ENCODE results near the gene SCGB1A1. TPM values are rescaled to one million over a fixed set of nuclear protein-coding genes. Genes with fewer than 3 reads are reported as not detected.
A peak's percentile ranks its signal among the peaks of the same experiment; 100 is the strongest.

Gene SCGB1A1
- total and polyA plus RNA-seq, 2 donors (not counting 1 experiment from before 2014, with no cell fraction given), result not detected

DNA sequence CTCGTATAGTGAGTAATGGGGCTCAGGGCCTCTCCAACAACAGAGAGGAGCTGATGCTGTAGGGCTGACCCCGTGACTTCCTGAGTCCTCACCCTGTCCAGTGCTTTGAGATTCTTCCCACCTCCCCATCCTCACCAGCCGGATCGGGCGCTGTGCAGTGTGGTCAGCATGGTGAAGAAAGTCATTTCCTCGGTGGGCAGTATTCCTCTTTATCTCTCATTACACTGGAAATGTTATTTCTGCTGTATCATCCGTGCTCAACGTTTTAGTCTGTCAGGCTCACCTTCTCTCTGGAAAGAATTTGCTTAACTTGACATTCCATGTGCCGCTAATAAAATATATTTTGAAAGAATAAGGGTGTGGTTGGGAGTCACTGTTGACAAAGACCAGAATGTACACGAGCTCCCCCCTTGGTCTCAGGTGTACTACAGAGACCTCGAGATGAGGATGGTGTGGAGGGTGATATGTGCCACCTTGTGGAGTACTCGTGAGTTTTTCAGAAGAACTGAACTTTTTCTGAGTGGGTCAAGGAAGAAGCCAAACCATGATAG, 25.7 kb upstream of the SCGB1A1 start:
- H3K4me3 ChIP-seq (ENCODE audit: control extremely low read depth in 1 of 5, extremely low read depth in 1 of 5, insufficient read depth in 1 of 5, low read depth in 2 of 5, low read length in 4 of 5), result no peak overlapping the region
- no peaks in the 10 kb centered on the region for H3K9me3 Mint-ChIP-seq (ENCODE audit: insufficient read depth)
- WGBS (ENCODE audit: insufficient coverage), result 42% methylated on average over 5 of the region's 12 CpGs
- H3K36me3 ChIP-seq (replicated peaks in 1 of 2; ENCODE audit: control extremely low read depth in 1 of 2, control insufficient read depth in 1 of 2, extremely low read depth in 1 of 2, insufficient read depth in 2 of 2, low read length in 1 of 2), result no peaks in the 10 kb centered on the region
- DNase-seq (peak; percentile 31), ATAC-seq (ENCODE audit: low read depth) (peak; percentile 58)
- TF ChIP-seq EZH2 (IDR thresholded peaks at IDR 0.05; ENCODE audit: borderline replicate concordance, insufficient read depth, low read depth, low read length, poor library complexity, severe bottlenecking), result no peak
- TF ChIP-seq, protein P1, sequence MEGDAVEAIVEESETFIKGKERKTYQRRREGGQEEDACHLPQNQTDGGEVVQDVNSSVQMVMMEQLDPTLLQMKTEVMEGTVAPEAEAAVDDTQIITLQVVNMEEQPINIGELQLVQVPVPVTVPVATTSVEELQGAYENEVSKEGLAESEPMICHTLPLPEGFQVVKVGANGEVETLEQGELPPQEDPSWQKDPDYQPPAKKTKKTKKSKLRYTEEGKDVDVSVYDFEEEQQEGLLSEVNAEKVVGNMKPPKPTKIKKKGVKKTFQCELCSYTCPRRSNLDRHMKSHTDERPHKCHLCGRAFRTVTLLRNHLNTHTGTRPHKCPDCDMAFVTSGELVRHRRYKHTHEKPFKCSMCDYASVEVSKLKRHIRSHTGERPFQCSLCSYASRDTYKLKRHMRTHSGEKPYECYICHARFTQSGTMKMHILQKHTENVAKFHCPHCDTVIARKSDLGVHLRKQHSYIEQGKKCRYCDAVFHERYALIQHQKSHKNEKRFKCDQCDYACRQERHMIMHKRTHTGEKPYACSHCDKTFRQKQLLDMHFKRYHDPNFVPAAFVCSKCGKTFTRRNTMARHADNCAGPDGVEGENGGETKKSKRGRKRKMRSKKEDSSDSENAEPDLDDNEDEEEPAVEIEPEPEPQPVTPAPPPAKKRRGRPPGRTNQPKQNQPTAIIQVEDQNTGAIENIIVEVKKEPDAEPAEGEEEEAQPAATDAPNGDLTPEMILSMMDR (IDR thresholded peaks at IDR 0.05), result no peak
- peaks cover 4% of the 10 kb centered on the region for H3K27me3 Mint-ChIP-seq
- no peaks in the 10 kb centered on the region for H3K4me1 ChIP-seq (ENCODE audit: control insufficient read depth in 2 of 2, insufficient read depth in 2 of 2, low read length in 2 of 2)
- H3K27ac Mint-ChIP-seq, result no peak overlapping the region
- H4K20me1 ChIP-seq (ENCODE audit: control insufficient read depth, insufficient read depth, low read length, poor library complexity, severe bottlenecking), result no peaks in the 10 kb centered on the region
- intact Hi-C loops (cut with micrococcal nuclease), result loop anchor here (1.0 to 10.0 kb wide), 2 partner anchors 12 to 392 kb away; partner anchors contain the start of gene TMEM179B
- H3K4me3 Mint-ChIP-seq, result no peak overlapping the region
- H2AFZ ChIP-seq (ENCODE audit: insufficient read depth, low read depth, low read length, poor library complexity, severe bottlenecking), result no peak overlapping the region
- H3K27ac ChIP-seq (ENCODE audit: low read length in 2 of 2), result no peak overlapping the region
- peaks cover 2% of the 10 kb centered on the region for H3K4me1 Mint-ChIP-seq
- no peaks in the 10 kb centered on the region for H3K9me3 ChIP-seq (ENCODE audit: control extremely low read depth in 1 of 3, control insufficient read depth in 2 of 3, insufficient read depth in 1 of 3, low read length in 2 of 3)
- H3K79me2 ChIP-seq (ENCODE audit: control insufficient read depth, insufficient read depth, low read length), result no peaks in the 10 kb centered on the region
- POLR2A ChIA-PET, result interaction anchor here (0.6 kb wide), 1 partner anchor 10 kb away, joined by 7 read pairs; no protein-coding TSS in a partner anchor
- H3K4me2 ChIP-seq (replicated peaks; ENCODE audit: low read depth, low read length, poor library complexity, severe bottlenecking), result no peak overlapping the region
- no peak overlapping the region for H3K9ac ChIP-seq (ENCODE audit: low read length)
- H3K27me3 ChIP-seq (replicated peaks in 1 of 4; ENCODE audit: control extremely low read depth in 1 of 4, control insufficient read depth in 3 of 4, insufficient read depth in 4 of 4, low read length in 3 of 4), result peaks cover 0 to under 1% (median 0%) of the 10 kb centered on the region in 4 experiments
- CTCF ChIA-PET, result interaction anchor here (0.6 to 4.3 kb wide), 8 partner anchors 11 to 488 kb away, joined by 3 to 64 read pairs (median 4); partner anchors contain the start of gene SLC3A2

DNA sequence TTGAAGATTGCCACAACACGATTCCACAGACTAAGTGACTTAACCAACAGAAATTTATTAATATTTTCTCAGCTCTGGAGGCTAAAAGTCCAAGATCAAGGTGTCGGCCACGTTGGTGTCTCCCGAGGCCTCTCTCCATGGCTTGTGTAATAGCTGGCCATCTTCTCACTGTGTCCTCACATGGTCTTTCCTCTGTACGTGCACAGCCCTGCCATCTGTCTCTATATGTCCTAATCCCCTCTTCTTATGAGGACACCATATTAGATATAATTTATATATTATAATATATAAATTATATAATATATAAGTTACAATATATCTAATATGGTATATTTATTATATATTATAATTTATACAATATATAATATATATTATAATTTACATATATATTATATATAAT, 25.1 kb upstream of the SCGB1A1 start:
- DNase-seq (no peak), ATAC-seq (ENCODE audit: low read depth) (no peak)
- TF ChIP-seq EZH2 (IDR thresholded peaks at IDR 0.05; ENCODE audit: borderline replicate concordance, insufficient read depth, low read depth, low read length, poor library complexity, severe bottlenecking), result no peak
- TF ChIP-seq, protein P1 (IDR thresholded peaks at IDR 0.05), result no peak
- Mint-ChIP-seq H3K9me3 (ENCODE audit: insufficient read depth) (no peaks in the 10 kb centered on the region), H3K4me1 (peaks cover 2% of the 10 kb centered on the region), H3K27me3 (peaks cover 10% of the 10 kb centered on the region), H3K4me3 (no peak overlapping the region), H3K27ac (no peak overlapping the region)
- Histone ChIP-seq H2AFZ (ENCODE audit: insufficient read depth, low read depth, low read length, poor library complexity, severe bottlenecking) (no peak overlapping the region), H3K9ac (ENCODE audit: low read length) (no peak overlapping the region), H3K36me3 (replicated peaks in 1 of 2; ENCODE audit: control extremely low read depth in 1 of 2, control insufficient read depth in 1 of 2, extremely low read depth in 1 of 2, insufficient read depth in 2 of 2, low read length in 1 of 2) (no peaks in the 10 kb centered on the region), H3K27ac (ENCODE audit: low read length in 2 of 2) (no peak overlapping the region), H4K20me1 (ENCODE audit: control insufficient read depth, insufficient read depth, low read length, poor library complexity, severe bottlenecking) (no peaks in the 10 kb centered on the region), H3K79me2 (ENCODE audit: control insufficient read depth, insufficient read depth, low read length) (no peaks in the 10 kb centered on the region), H3K4me2 (replicated peaks; ENCODE audit: low read depth, low read length, poor library complexity, severe bottlenecking) (no peak overlapping the region), H3K4me3 (ENCODE audit: control extremely low read depth in 1 of 5, extremely low read depth in 1 of 5, insufficient read depth in 1 of 5, low read depth in 2 of 5, low read length in 4 of 5) (no peak overlapping the region), H3K9me3 (ENCODE audit: control extremely low read depth in 1 of 3, control insufficient read depth in 2 of 3, insufficient read depth in 1 of 3, low read length in 2 of 3) (no peaks in the 10 kb centered on the region), H3K4me1 (ENCODE audit: control insufficient read depth in 2 of 2, insufficient read depth in 2 of 2, low read length in 2 of 2) (no peaks in the 10 kb centered on the region), H3K27me3 (replicated peaks in 1 of 4; ENCODE audit: control extremely low read depth in 1 of 4, control insufficient read depth in 3 of 4, insufficient read depth in 4 of 4, low read length in 3 of 4) (peaks cover 0 to 5% (median 0%) of the 10 kb centered on the region in 4 experiments)
- ChIA-PET CTCF (interaction anchor here (0.9 to 4.3 kb wide), 10 partner anchors 9 to 300 kb away, joined by 3 to 64 read pairs (median 8); no protein-coding TSS in a partner anchor), POLR2A (no interaction called here)
- intact Hi-C loops (cut with micrococcal nuclease), result loop anchor here (1.0 to 10.0 kb wide), 2 partner anchors 12 to 391 kb away; partner anchors contain the start of gene TMEM179B
- 91% methylated on average over 3 of the region's 5 CpGs for WGBS (ENCODE audit: insufficient coverage)

Data from B cell (primary cell).